Nucleus accumbens (tissue), 56 donors: ENCODE measurements around the gene RNF224.

Experiments used
- DNase-seq, 56 donors: peaks; one replicate each; lab custom pipeline; 2025; lab: John Stamatoyannopoulos, UW

Gene RNF224

DNA sequence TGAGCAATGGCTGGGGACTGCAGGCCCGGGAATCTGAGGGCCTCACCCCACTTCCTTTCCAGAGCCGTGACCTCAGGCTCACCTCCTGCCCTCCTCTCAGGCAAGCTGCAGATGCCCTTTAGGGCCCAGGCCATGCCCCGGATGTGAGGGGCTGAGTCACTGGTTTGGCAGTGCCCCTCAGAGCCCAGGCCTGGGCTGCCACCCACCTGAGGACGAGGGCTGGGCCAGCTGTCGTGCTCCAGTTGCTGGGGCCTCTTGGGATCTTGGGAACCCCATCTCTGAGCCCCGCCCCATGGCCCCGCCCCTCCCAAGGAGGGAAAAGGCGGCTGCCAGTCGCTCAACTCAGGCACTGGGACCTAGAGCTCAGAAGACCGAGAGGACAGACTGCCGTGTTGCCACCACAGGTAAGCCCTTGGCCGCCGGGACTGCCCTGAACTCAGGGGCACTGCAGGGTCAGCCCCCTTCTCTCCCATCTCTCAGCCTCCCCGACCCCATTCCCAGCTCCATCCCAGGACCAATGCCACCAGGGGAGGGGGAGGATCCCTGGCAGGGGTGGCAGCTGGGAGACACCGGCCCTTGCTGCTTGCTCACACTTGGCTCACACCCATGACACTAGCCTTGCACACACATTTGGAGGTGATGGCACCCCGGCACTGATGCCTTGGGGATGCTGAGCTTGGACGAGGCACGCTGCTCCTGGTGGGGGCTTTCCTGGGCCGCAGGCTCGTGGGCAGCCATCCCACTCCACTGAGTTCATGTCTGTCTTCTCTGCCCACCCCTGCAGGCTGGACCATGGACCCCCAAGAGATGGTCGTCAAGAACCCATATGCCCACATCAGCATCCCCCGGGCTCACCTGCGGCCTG lies 2.2 kb upstream of the RNF224 start, which contains the start of gene CYSRT1:
TSS of gene CYSRT1 (plus strand) at position 345 of the 865 bp plus-strand sequence. CDS start at position 793, 448 bp downstream.
- DNase-seq = no peak

DNA sequence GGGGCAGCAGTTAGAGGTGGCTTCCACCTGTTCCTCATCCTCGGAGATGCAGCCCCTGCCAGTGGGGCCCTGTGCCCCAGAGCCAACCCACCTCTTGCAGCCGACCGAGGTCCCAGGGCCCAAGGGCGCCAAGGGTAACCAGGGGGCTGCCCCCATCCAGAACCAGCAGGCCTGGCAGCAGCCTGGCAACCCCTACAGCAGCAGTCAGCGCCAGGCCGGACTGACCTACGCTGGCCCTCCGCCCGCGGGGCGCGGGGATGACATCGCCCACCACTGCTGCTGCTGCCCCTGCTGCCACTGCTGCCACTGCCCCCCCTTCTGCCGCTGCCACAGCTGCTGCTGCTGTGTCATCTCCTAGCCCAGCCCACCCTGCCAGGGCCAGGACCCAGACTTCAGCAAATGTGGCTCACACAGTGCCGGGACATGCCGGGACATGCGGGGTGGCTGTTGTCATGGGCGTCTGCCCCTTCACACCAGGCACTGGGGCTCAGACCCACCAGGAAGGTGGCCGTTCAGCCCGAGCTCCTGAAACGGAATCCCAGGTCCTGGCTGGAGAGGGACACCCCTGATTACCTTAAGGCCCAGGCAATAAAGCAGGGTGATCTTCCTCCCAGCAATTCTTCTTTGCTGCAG lies 1.5 kb upstream of the RNF224 start:
- no peak for DNase-seq

- DNase-seq = no peak
Observed at GRCh38 chr9:137226338-137227053, 806 bp upstream of the RNF224 start.

GRCh38 chr9:137227853-137228505 lies 677 bp downstream of the RNF224 start:
- DNase-seq = no peak

DNA sequence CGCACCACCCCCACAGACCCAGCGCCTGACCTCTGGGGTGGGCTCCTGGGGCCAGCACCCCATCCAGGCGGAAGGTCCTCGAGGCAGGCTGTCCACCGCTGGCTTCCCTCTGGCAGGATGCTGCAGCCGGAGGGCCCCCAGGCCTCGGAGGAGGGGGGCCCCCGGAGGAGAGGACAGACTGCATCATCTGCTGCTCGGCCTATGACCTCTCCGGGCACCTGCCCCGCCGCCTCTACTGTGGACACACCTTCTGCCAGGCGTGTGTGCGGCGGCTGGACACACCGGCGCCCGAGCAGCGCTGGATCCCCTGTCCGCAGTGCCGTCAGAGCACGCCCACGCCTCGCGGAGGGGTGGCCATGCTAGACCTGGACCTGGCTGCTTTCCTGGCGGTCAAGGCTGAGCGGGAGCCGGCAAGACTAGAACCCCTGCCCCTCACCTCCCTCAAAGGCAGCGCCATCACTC lies 1.2 kb downstream of the RNF224 start:
- DNase-seq = no peak

- DNase-seq = no peak
Observed at GRCh38 chr9:137228968-137229896, 1.9 kb downstream of the RNF224 start.

DNA sequence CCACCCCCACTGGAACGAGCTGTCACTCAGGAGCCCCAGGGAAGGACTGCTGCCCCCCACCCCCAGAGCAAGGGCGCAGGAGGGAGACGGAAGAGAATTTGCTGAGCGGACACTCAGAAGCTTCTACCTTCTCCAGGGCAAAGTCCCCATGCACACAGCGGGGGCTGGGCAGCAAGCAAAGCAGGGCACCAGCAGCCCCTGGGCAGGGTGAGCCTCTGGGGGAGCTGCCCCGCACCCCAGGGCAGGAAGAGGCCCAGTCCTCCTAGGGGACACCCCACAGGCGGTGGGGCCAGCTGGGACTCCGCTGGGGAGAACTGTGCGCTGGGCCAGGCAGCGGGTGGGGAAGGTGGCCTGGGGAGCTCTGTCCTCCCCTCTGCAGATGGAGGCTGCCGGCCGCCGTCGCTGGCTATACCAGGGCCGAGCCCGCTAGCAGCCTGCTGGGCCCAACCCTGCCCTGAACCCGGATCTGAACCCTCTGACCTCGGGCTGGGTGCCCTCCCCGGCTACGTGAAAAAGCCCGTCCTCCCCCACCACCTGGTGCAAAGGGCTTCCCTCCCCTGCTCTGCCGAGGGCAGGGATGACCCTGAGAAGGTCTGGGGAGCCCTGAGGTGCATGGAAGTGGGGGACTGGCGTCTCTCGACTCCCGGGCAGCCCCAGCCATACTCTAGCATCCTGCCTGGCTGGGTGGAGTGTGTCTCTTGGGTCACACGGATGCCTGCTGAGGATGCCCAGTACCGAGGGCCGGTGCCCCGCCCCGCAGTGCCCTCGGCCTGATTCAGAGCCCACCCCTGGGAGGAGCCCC lies 2.8 kb downstream of the RNF224 start:
- no peak for DNase-seq

DNA sequence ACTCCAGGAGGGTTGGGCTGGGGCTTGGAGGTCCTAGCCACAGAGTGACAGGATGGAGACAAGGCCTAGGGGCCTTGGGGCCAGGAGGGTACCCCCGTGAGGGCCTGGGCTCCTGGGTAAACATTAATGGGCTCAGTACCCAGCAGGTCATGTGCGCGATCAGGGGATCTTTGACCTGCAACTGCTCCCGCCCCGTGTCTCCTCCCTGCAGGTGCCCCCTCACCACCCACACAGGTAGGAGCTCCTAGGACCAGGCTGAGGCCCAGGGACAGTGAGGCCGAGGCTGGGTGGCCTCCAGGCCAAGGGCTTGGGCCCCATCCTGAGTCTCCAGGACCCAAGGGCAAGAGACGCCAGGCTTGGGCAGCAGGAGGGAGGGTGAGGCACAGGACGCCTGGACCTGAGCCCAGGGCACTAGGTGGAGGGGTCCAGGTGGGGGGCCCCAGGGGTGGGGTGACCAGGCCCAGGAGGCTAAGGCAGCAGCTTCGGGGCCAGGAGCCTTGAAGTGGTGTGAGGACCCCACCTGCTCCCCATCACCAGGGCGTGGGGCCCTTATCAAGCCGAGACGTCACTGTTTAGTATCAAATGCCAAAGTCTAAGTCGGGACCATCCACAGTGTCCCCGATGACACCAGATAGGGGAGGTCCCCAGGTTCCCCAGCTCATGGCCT lies 3.5 kb downstream of the RNF224 start, which contains the start of gene SLC34A3:
TSS of gene SLC34A3 (plus strand) at position 197 of the 667 bp plus-strand sequence. CDS start 802 bp downstream, outside the sequence.
- no peak for DNase-seq

DNA sequence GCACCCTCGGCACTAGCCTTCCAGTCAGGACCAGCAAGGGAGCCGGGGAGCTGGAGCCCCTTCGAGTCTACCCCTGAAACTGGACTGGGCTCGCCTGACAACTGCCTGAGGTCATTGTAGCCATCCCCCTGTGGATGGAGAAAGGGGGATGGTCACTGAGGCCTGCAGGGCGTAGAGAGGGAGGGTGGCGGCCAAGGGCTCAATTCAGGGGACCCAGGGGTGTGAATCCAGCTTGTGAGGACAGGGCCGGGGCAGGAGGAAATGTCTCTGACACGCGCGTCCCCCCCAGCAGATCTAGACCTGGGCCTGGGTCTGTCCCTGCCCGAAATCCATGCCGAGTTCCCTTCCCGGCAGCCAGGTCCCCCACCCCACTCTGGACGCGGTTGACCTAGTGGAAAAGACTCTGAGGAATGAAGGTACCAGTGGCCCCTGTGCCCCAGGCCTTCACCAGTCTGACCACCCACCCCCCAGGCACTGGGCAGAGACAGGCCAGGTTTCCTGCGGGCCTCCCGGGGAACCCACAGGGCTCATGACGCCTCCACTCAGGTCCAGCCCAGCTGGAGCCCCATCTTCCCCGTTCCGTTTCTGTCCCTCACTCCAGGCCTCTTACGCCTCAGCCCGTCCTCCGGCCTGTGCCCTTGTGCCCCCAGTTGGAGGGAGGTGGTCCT lies 4.2 kb downstream of the RNF224 start:
- no peak for DNase-seq

DNA sequence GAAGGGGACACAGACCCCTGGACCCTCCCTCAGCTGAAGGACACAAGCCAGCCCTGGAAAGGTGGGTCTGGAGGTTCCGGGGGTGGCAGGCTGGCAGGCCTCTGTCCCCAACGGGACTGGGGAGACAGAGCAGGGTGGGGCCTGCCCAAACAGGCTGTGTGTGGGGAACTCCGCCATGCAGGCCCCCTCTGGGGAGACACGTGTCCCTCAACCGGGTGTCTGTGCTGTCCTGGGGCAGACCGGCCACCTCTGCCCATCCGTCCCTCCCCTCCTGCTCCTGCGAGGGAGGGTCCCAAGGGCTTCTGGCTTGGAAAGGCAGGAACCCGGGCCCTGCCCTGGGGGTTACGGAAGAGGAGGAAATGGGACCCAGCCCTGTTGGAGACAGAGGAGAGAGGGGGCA lies 4.8 kb downstream of the RNF224 start:
- no peak for DNase-seq

DNA sequence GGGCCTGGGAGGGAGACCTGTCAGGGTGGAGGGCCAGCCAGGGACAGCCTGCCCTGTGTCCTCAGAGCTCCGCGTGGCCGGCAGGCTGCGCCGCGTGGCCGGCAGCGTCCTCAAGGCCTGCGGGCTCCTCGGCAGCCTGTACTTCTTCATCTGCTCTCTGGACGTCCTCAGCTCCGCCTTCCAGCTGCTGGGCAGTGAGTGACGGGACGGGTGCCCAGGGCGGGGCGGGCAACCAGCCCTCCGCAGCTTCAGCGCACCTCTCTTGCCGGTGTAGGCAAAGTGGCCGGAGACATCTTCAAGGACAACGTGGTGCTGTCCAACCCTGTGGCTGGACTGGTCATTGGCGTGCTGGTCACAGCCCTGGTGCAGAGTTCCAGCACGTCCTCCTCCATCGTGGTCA lies 5.2 kb downstream of the RNF224 start:
- no peak for DNase-seq

GRCh38 chr9:137233143-137233980 lies 6.1 kb downstream of the RNF224 start:
- DNase-seq = no peak

DNA sequence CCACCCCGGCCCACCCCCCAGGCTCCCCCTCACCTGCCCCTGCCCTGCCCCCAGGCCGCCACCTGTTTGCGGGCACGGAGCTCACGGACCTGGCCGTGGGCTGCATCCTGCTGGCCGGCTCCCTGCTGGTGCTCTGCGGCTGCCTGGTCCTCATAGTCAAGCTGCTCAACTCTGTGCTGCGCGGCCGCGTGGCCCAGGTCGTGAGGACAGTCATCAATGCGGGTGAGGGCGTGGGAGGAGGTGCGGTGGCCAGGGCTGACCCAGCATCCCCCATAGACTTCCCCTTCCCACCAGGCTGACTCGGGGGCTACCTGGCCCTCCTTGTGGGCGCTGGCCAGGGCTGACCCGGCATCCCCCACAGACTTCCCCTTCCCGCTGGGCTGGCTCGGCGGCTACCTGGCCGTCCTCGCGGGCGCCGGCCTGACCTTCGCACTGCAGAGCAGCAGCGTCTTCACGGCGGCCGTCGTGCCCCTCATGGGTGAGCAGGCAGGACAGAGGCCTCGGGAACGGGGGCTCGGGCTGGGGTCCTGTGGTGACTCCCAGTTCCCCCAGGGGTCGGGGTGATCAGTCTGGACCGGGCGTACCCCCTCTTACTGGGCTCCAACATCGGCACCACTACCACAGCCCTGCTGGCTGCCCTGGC lies 6.9 kb downstream of the RNF224 start:
- DNase-seq = no peak

- DNase-seq = no peak
Observed at GRCh38 chr9:137234758-137235423, 7.6 kb downstream of the RNF224 start.
